Keratinocyte (primary cell): Measurements from ENCODE around the gene SLC12A6.
"Not testable (repeated sequence)": the region's sequence is repeated elsewhere in the genome, so short reads cannot be mapped to it uniquely, and the experiment has no call there.

Experiments
- CTCF ChIP-seq, 3 experiments: IDR thresholded peaks in 1 of 3; conservative IDR thresholded peaks in 1 of 3; optimal IDR thresholded peaks in 1 of 3; 2 replicates in 2 of 3; 3 replicates in 1 of 3; pipeline versions ENCODE3 to v1.5.1; 2011; ENCODE audit warnings: low read length in 3 of 3, mild to moderate bottlenecking in 3 of 3, moderate library complexity in 2 of 3, control low read depth in 1 of 3, inconsistent platforms in 1 of 3; ENCODE audit not compliant: insufficient read depth in 2 of 3; ENCODE audit errors: extremely low read depth in 1 of 3
- EZH2 ChIP-seq: IDR thresholded peaks from one replicate; pipeline ENCODE4 v1.6.1; 2012; ENCODE audit warnings: inconsistent platforms, mild to moderate bottlenecking, low read length, moderate library complexity

GRCh38 chr15:34342213-34342736 lies 4.7 kb upstream of the SLC12A6 start:
- not testable (repeated sequence) for TF ChIP-seq CTCF (optimal IDR thresholded peaks at IDR 0.05 in 1 of 3, IDR thresholded peaks at IDR 0.05 in 1 of 3, conservative IDR thresholded peaks at IDR 0.05 in 1 of 3; ENCODE audit: extremely low read depth in 1 of 3, insufficient read depth in 2 of 3, low read length in 3 of 3); EZH2
